Inflammatory macrophage treated with lipopolysaccharide for 1 hour (primary cell): ENCODE measurements around the gene ADGRD1.

Experiments
- DNase-seq, 2 donors: peaks; one replicate each; pipeline ENCODE4 v3.0.0-alpha.2; 2020 to 2022

ADGRD1 gene

GRCh38 chr12:131139363-131140068, 185.8 kb downstream of the ADGRD1 start:
- DNase-seq: peak in 1 of 2 donors; percentile 6

GRCh38 chr12:131140069-131140435, 186.3 kb downstream of the ADGRD1 start:
- no peak for DNase-seq

GRCh38 chr12:131140697-131141096, 187.0 kb downstream of the ADGRD1 start:
- DNase-seq: no peak

GRCh38 chr12:131141514-131141913, 187.8 kb downstream of the ADGRD1 start:
- no peak for DNase-seq

- peak; percentile 20 to 33 for DNase-seq
Measured at GRCh38 chr12:131142891-131143657, 189.4 kb downstream of the ADGRD1 start.

GRCh38 chr12:131146173-131146675, 192.5 kb downstream of the ADGRD1 start:
- no peak for DNase-seq

GRCh38 chr12:131147293-131147692, 193.6 kb downstream of the ADGRD1 start:
- no peak for DNase-seq

- DNase-seq: peak; percentile 75 to 86
Measured at GRCh38 chr12:131147894-131148293, 194.2 kb downstream of the ADGRD1 start.

GRCh38 chr12:131151558-131152345, 198.0 kb downstream of the ADGRD1 start:
- no peak for DNase-seq

GRCh38 chr12:131152587-131152986, 198.9 kb downstream of the ADGRD1 start:
- no peak for DNase-seq

GRCh38 chr12:131153016-131153415, 199.3 kb downstream of the ADGRD1 start:
- DNase-seq: no peak

GRCh38 chr12:131153956-131154355, 200.2 kb downstream of the ADGRD1 start:
- DNase-seq: no peak

GRCh38 chr12:131155131-131155530, 201.4 kb downstream of the ADGRD1 start:
- DNase-seq: no peak

- no peak for DNase-seq
Measured at GRCh38 chr12:131157743-131158142, 204.0 kb downstream of the ADGRD1 start.

- no peak for DNase-seq
Measured at GRCh38 chr12:131159660-131160059, 206.0 kb downstream of the ADGRD1 start.

- no peak for DNase-seq
Measured at GRCh38 chr12:131162113-131162512, 208.4 kb downstream of the ADGRD1 start.

GRCh38 chr12:131163189-131163738, 209.6 kb downstream of the ADGRD1 start:
- no peak for DNase-seq

GRCh38 chr12:131164096-131164872, 210.6 kb downstream of the ADGRD1 start:
- no peak for DNase-seq

GRCh38 chr12:131166717-131167116, 213.0 kb downstream of the ADGRD1 start:
- DNase-seq: no peak

GRCh38 chr12:131167334-131167733, 213.6 kb downstream of the ADGRD1 start:
- no peak for DNase-seq

- no peak for DNase-seq
Measured at GRCh38 chr12:131171029-131171428, 217.3 kb downstream of the ADGRD1 start.

GRCh38 chr12:131174901-131175300, 221.2 kb downstream of the ADGRD1 start:
- DNase-seq: no peak
